ENCODE data around the gene DPP6.

Gene DPP6

GRCh38 chr7:154795014-154795413 lies 742.8 kb downstream of the DPP6 start:
- no peaks in the 10 kb centered on the region for H3K9me3 ChIP-seq (ENCODE audit: insufficient read depth, low read depth, low read length)
- no peaks in the 10 kb centered on the region for H3K4me1 ChIP-seq (ENCODE audit: insufficient read depth, low read length)
- H3K9ac ChIP-seq (ENCODE audit: low read depth, low read length): no peak overlapping the region
- no peak overlapping the region for H3K27ac ChIP-seq (ENCODE audit: low read length)
- peaks cover 9% of the 10 kb centered on the region; the same call in 1 of the 2 replicates for H3K27me3 ChIP-seq (ENCODE audit: insufficient read depth, low read length)
- no peak overlapping the region for H3K4me3 ChIP-seq (ENCODE audit: low read length)
- no peaks in the 10 kb centered on the region for H3K36me3 ChIP-seq (ENCODE audit: insufficient read depth, low read depth, low read length)

GRCh38 chr7:154795437-154795836 lies 743.2 kb downstream of the DPP6 start:
- Histone ChIP-seq H3K4me1 (ENCODE audit: insufficient read depth, low read length) (no peaks in the 10 kb centered on the region), H3K9me3 (ENCODE audit: insufficient read depth, low read depth, low read length) (no peaks in the 10 kb centered on the region), H3K27me3 (ENCODE audit: insufficient read depth, low read length) (peaks cover 9% of the 10 kb centered on the region; the same call in 1 of the 2 replicates), H3K27ac (ENCODE audit: low read length) (no peak overlapping the region), H3K4me3 (ENCODE audit: low read length) (no peak overlapping the region), H3K9ac (ENCODE audit: low read depth, low read length) (no peak overlapping the region), H3K36me3 (ENCODE audit: insufficient read depth, low read depth, low read length) (no peaks in the 10 kb centered on the region)

GRCh38 chr7:154804449-154804848 lies 752.3 kb downstream of the DPP6 start:
- Histone ChIP-seq H3K27ac (ENCODE audit: low read length) (no peak overlapping the region), H3K9ac (ENCODE audit: low read depth, low read length) (no peak overlapping the region), H3K4me1 (ENCODE audit: insufficient read depth, low read length) (no peaks in the 10 kb centered on the region), H3K36me3 (ENCODE audit: insufficient read depth, low read depth, low read length) (no peaks in the 10 kb centered on the region), H3K27me3 (ENCODE audit: insufficient read depth, low read length) (no peaks in the 10 kb centered on the region), H3K9me3 (ENCODE audit: insufficient read depth, low read depth, low read length) (no peaks in the 10 kb centered on the region), H3K4me3 (ENCODE audit: low read length) (no peak overlapping the region)

- Histone ChIP-seq H3K4me3 (ENCODE audit: low read length) (no peak overlapping the region), H3K27me3 (ENCODE audit: insufficient read depth, low read length) (no peaks in the 10 kb centered on the region), H3K27ac (ENCODE audit: low read length) (no peak overlapping the region), H3K36me3 (ENCODE audit: insufficient read depth, low read depth, low read length) (no peaks in the 10 kb centered on the region), H3K9ac (ENCODE audit: low read depth, low read length) (no peak overlapping the region), H3K9me3 (ENCODE audit: insufficient read depth, low read depth, low read length) (peaks cover 17% of the 10 kb centered on the region), H3K4me1 (ENCODE audit: insufficient read depth, low read length) (no peaks in the 10 kb centered on the region)
Measured at GRCh38 chr7:154812027-154812426, 759.8 kb downstream of the DPP6 start.

- H3K4me1 ChIP-seq (ENCODE audit: insufficient read depth, low read length): no peaks in the 10 kb centered on the region
- no peak overlapping the region for H3K9ac ChIP-seq (ENCODE audit: low read depth, low read length)
- no peaks in the 10 kb centered on the region for H3K36me3 ChIP-seq (ENCODE audit: insufficient read depth, low read depth, low read length)
- H3K27ac ChIP-seq (ENCODE audit: low read length): no peak overlapping the region
- no peak overlapping the region for H3K4me3 ChIP-seq (ENCODE audit: low read length)
- H3K9me3 ChIP-seq (ENCODE audit: insufficient read depth, low read depth, low read length): peaks cover 6% of the 10 kb centered on the region
- no peaks in the 10 kb centered on the region for H3K27me3 ChIP-seq (ENCODE audit: insufficient read depth, low read length)
Measured at GRCh38 chr7:154817224-154817896, 765.2 kb downstream of the DPP6 start.

- Histone ChIP-seq H3K4me1 (ENCODE audit: insufficient read depth, low read length) (no peaks in the 10 kb centered on the region), H3K9me3 (ENCODE audit: insufficient read depth, low read depth, low read length) (no peaks in the 10 kb centered on the region), H3K27me3 (ENCODE audit: insufficient read depth, low read length) (no peaks in the 10 kb centered on the region; the same call in 1 of the 2 replicates), H3K4me3 (ENCODE audit: low read length) (no peak overlapping the region), H3K36me3 (ENCODE audit: insufficient read depth, low read depth, low read length) (no peaks in the 10 kb centered on the region), H3K27ac (ENCODE audit: low read length) (no peak overlapping the region), H3K9ac (ENCODE audit: low read depth, low read length) (no peak overlapping the region)
Measured at GRCh38 chr7:154827007-154827406, 774.8 kb downstream of the DPP6 start.

GRCh38 chr7:154832557-154833138 lies 780.5 kb downstream of the DPP6 start:
- no peaks in the 10 kb centered on the region for H3K4me1 ChIP-seq (ENCODE audit: insufficient read depth, low read length)
- H3K9ac ChIP-seq (ENCODE audit: low read depth, low read length): no peak overlapping the region
- no peaks in the 10 kb centered on the region for H3K9me3 ChIP-seq (ENCODE audit: insufficient read depth, low read depth, low read length)
- H3K36me3 ChIP-seq (ENCODE audit: insufficient read depth, low read depth, low read length): no peaks in the 10 kb centered on the region
- no peak overlapping the region for H3K27ac ChIP-seq (ENCODE audit: low read length)
- no peak overlapping the region for H3K4me3 ChIP-seq (ENCODE audit: low read length)
- H3K27me3 ChIP-seq (ENCODE audit: insufficient read depth, low read length): no peaks in the 10 kb centered on the region; the same call in 1 of the 2 replicates

- H3K9ac ChIP-seq (ENCODE audit: low read depth, low read length): no peak overlapping the region
- no peak overlapping the region for H3K27ac ChIP-seq (ENCODE audit: low read length)
- H3K9me3 ChIP-seq (ENCODE audit: insufficient read depth, low read depth, low read length): no peaks in the 10 kb centered on the region
- H3K36me3 ChIP-seq (ENCODE audit: insufficient read depth, low read depth, low read length): no peaks in the 10 kb centered on the region
- H3K4me3 ChIP-seq (ENCODE audit: low read length): no peak overlapping the region
- no peaks in the 10 kb centered on the region; the same call in 1 of the 2 replicates for H3K27me3 ChIP-seq (ENCODE audit: insufficient read depth, low read length)
- H3K4me1 ChIP-seq (ENCODE audit: insufficient read depth, low read length): no peaks in the 10 kb centered on the region
Measured at GRCh38 chr7:154836021-154836448, 783.8 kb downstream of the DPP6 start.

- no peaks in the 10 kb centered on the region for H3K4me1 ChIP-seq (ENCODE audit: insufficient read depth, low read length)
- H3K9me3 ChIP-seq (ENCODE audit: insufficient read depth, low read depth, low read length): no peaks in the 10 kb centered on the region
- H3K4me3 ChIP-seq (ENCODE audit: low read length): no peak overlapping the region
- no peak overlapping the region for H3K9ac ChIP-seq (ENCODE audit: low read depth, low read length)
- no peaks in the 10 kb centered on the region for H3K27me3 ChIP-seq (ENCODE audit: insufficient read depth, low read length)
- H3K27ac ChIP-seq (ENCODE audit: low read length): no peak overlapping the region
- H3K36me3 ChIP-seq (ENCODE audit: insufficient read depth, low read depth, low read length): no peaks in the 10 kb centered on the region
Measured at GRCh38 chr7:154837087-154837486, 784.9 kb downstream of the DPP6 start.

GRCh38 chr7:154837622-154838021 lies 785.4 kb downstream of the DPP6 start:
- H3K9ac ChIP-seq (ENCODE audit: low read depth, low read length): no peak overlapping the region
- no peaks in the 10 kb centered on the region for H3K27me3 ChIP-seq (ENCODE audit: insufficient read depth, low read length)
- H3K9me3 ChIP-seq (ENCODE audit: insufficient read depth, low read depth, low read length): no peaks in the 10 kb centered on the region
- H3K36me3 ChIP-seq (ENCODE audit: insufficient read depth, low read depth, low read length): no peaks in the 10 kb centered on the region
- H3K4me1 ChIP-seq (ENCODE audit: insufficient read depth, low read length): no peaks in the 10 kb centered on the region
- no peak overlapping the region for H3K27ac ChIP-seq (ENCODE audit: low read length)
- H3K4me3 ChIP-seq (ENCODE audit: low read length): no peak overlapping the region

GRCh38 chr7:154840086-154840485 lies 787.9 kb downstream of the DPP6 start:
- Histone ChIP-seq H3K27me3 (ENCODE audit: insufficient read depth, low read length) (no peaks in the 10 kb centered on the region), H3K4me3 (ENCODE audit: low read length) (no peak overlapping the region), H3K4me1 (ENCODE audit: insufficient read depth, low read length) (no peaks in the 10 kb centered on the region), H3K9me3 (ENCODE audit: insufficient read depth, low read depth, low read length) (no peaks in the 10 kb centered on the region), H3K27ac (ENCODE audit: low read length) (no peak overlapping the region), H3K36me3 (ENCODE audit: insufficient read depth, low read depth, low read length) (no peaks in the 10 kb centered on the region), H3K9ac (ENCODE audit: low read depth, low read length) (no peak overlapping the region)

- H3K4me1 ChIP-seq (ENCODE audit: insufficient read depth, low read length): no peaks in the 10 kb centered on the region
- H3K27ac ChIP-seq (ENCODE audit: low read length): no peak overlapping the region
- H3K9me3 ChIP-seq (ENCODE audit: insufficient read depth, low read depth, low read length): no peaks in the 10 kb centered on the region
- H3K9ac ChIP-seq (ENCODE audit: low read depth, low read length): no peak overlapping the region
- H3K4me3 ChIP-seq (ENCODE audit: low read length): no peak overlapping the region
- no peaks in the 10 kb centered on the region for H3K36me3 ChIP-seq (ENCODE audit: insufficient read depth, low read depth, low read length)
- H3K27me3 ChIP-seq (ENCODE audit: insufficient read depth, low read length): no peaks in the 10 kb centered on the region
Measured at GRCh38 chr7:154841731-154842331, 789.6 kb downstream of the DPP6 start.
